ENCODE data around the gene ERGIC1.
"Not testable (repeated sequence)": the region's sequence is repeated elsewhere in the genome, so short reads cannot be mapped to it uniquely, and the experiment has no call there.

Gene ERGIC1

GRCh38 chr5:172833686-172834414 is at the start of gene ERGIC1:
ERGIC1 (plus strand) TSS chr5:172834251; CDS start chr5:172834414, 163 bp downstream.
- peak in 13 of 14 donors; percentile 59 to 89 (median 76) for DNase-seq

GRCh38 chr5:172785429-172786088 is 48.5 kb upstream of the ERGIC1 start:
- no peak for DNase-seq

- DNase-seq: peak in 1 of 14 donors; percentile 30
Measured at GRCh38 chr5:172786736-172787462, 47.2 kb upstream of the ERGIC1 start.

GRCh38 chr5:172787538-172787937 is 46.5 kb upstream of the ERGIC1 start:
- DNase-seq: not testable (repeated sequence)

GRCh38 chr5:172788771-172789686 is 45.0 kb upstream of the ERGIC1 start:
- peak in 1 of 14 donors; percentile 40 for DNase-seq

- DNase-seq: peak in 9 of 14 donors; percentile 19 to 74 (median 60)
Measured at GRCh38 chr5:172789687-172790495, 44.2 kb upstream of the ERGIC1 start.

- DNase-seq: no peak
Measured at GRCh38 chr5:172790496-172790889, 43.6 kb upstream of the ERGIC1 start.

GRCh38 chr5:172791286-172791685 is 42.8 kb upstream of the ERGIC1 start:
- no peak for DNase-seq

- DNase-seq: no peak
Measured at GRCh38 chr5:172791726-172792445, 42.2 kb upstream of the ERGIC1 start.

- DNase-seq: no peak
Measured at GRCh38 chr5:172792701-172793570, 41.1 kb upstream of the ERGIC1 start.

GRCh38 chr5:172793577-172794488 is 40.2 kb upstream of the ERGIC1 start:
- no peak for DNase-seq

GRCh38 chr5:172795318-172795977 is 38.6 kb upstream of the ERGIC1 start:
- DNase-seq: peak in 8 of 14 donors; percentile 17 to 79 (median 36)

- DNase-seq: no peak
Measured at GRCh38 chr5:172796306-172796705, 37.7 kb upstream of the ERGIC1 start.

- no peak for DNase-seq
Measured at GRCh38 chr5:172797771-172798191, 36.3 kb upstream of the ERGIC1 start.

- peak in 4 of 14 donors; percentile 16 to 34 (median 24) for DNase-seq
Measured at GRCh38 chr5:172798422-172799215, 35.4 kb upstream of the ERGIC1 start.

- DNase-seq: no peak
Measured at GRCh38 chr5:172799416-172799815, 34.6 kb upstream of the ERGIC1 start.

- peak in 6 of 14 donors; percentile 16 to 59 (median 36) for DNase-seq
Measured at GRCh38 chr5:172800088-172800551, 33.9 kb upstream of the ERGIC1 start.

All from C1 segment of cervical spinal cord (tissue), 14 donors.